HepG2 (cell line): ENCODE measurements around the gene PFDN5. TPM values are rescaled to one million over a fixed set of nuclear protein-coding genes. Genes with fewer than 3 reads are reported as not detected.

Experiments used
- ELF3 ChIP-seq: IDR thresholded peaks from 2 replicates; pipeline ENCODE4 v1.6.1; 2016; ENCODE audit warnings: missing genetic modification reagents, missing compliant biosample characterization
- ERF ChIP-seq: IDR thresholded peaks from 2 replicates; pipeline ENCODE4 v1.6.1; 2018; ENCODE audit warnings: missing biosample characterization, missing genetic modification reagents
- FLYWCH1 ChIP-seq: sonication (generic); formaldehyde crosslinking; IDR thresholded peaks from 2 replicates; pipeline ENCODE4 v1.8.1; 2023; ENCODE audit warnings: mild to moderate bottlenecking, missing genetic modification reagents
- HOXD1 ChIP-seq: sonication (generic); formaldehyde crosslinking; IDR thresholded peaks from 2 replicates; pipeline ENCODE4 v1.5.0; 2020; ENCODE audit warnings: missing genetic modification reagents
- IKZF4 ChIP-seq: sonication (generic); formaldehyde crosslinking; IDR thresholded peaks from 2 replicates; pipeline ENCODE4 v1.5.1; 2020; ENCODE audit warnings: borderline replicate concordance, mild to moderate bottlenecking, low read depth, missing genetic modification reagents; ENCODE audit errors: not compliant biosample characterization
- PHF8 ChIP-seq: sonication (generic); formaldehyde crosslinking; IDR thresholded peaks from 2 replicates; pipeline ENCODE4 v1.5.0; 2020; ENCODE audit warnings: missing genetic modification reagents
- SMC3 ChIP-seq: IDR thresholded peaks from 2 replicates; pipeline ENCODE4 v1.6.1; 2011; ENCODE audit warnings: low read length, improper control_type of control experiment
- TBX2 ChIP-seq: sonication (generic); formaldehyde crosslinking; IDR thresholded peaks from 2 replicates; pipeline ENCODE4 v1.5.0; 2020; ENCODE audit warnings: missing genetic modification reagents, mild to moderate bottlenecking, borderline replicate concordance
- ZMAT3 ChIP-seq: sonication (generic); formaldehyde crosslinking; conservative IDR thresholded peaks from 2 replicates; pipeline ENCODE4 v1.7.0; 2021; ENCODE audit warnings: missing genetic modification reagents
- ZNF136 ChIP-seq: sonication (generic); formaldehyde crosslinking; IDR thresholded peaks from 2 replicates; pipeline ENCODE4 v1.8.1; 2022; ENCODE audit warnings: low read depth, mild to moderate bottlenecking, moderate library complexity, missing genetic modification reagents
- ZNF256 ChIP-seq: sonication (generic); formaldehyde crosslinking; conservative IDR thresholded peaks from 2 replicates; pipeline ENCODE4 v1.4.0; 2020; ENCODE audit warnings: missing genetic modification reagents
- ZNF317 ChIP-seq: sonication (generic); formaldehyde crosslinking; IDR thresholded peaks from 2 replicates; pipeline ENCODE4 v1.5.0; 2020; ENCODE audit warnings: mild to moderate bottlenecking, missing genetic modification reagents
- ZNF510 ChIP-seq: sonication (generic); formaldehyde crosslinking; IDR thresholded peaks from 2 replicates; pipeline ENCODE4 v1.4.0; 2020; ENCODE audit warnings: low read depth, mild to moderate bottlenecking, missing genetic modification reagents
- ZNF570 ChIP-seq: sonication (generic); formaldehyde crosslinking; IDR thresholded peaks from 2 replicates; pipeline ENCODE4 v1.4.0; 2020; ENCODE audit warnings: mild to moderate bottlenecking, missing genetic modification reagents, borderline replicate concordance
- ZSCAN25 ChIP-seq: sonication (generic); formaldehyde crosslinking; IDR thresholded peaks from 2 replicates; pipeline ENCODE4 v1.8.0; 2022; ENCODE audit warnings: mild to moderate bottlenecking, missing genetic modification reagents
- polyA plus RNA-seq, 8 experiments: library from polyadenylated mRNA; depleted of rRNA in 3 of 8; stranded (reverse) in 7 of 8; unstranded in 1 of 8; fragments of >200 nt; fragmentation: Illumina TruSeq in 4 of 8; extraction: Trizol in 4 of 8; gene quantifications; 2 replicates each; pipeline versions ENCODE4 v1.2.1 to v1.2.3, GENCODE V29; 2011 to 2016; ENCODE audit warnings: low read depth in 4 of 8, missing spikeins in 1 of 8, mixed read lengths in 1 of 8; ENCODE audit not compliant: insufficient read depth in 1 of 8
- total RNA-seq, 5 experiments: library from RNA; depleted of rRNA; stranded (reverse); fragments of >200 nt; fragmentation: Illumina TruSeq; extraction: Trizol; gene quantifications; 2 replicates each; pipeline ENCODE4 v1.2.3, GENCODE V29; 2016; ENCODE audit warnings: low read depth in 1 of 5
- TF ChIP-seq, protein P1 (sequence below): IDR thresholded peaks from 2 replicates; pipeline ENCODE4 v1.4.0; 2020; ENCODE audit warnings: mild to moderate bottlenecking, missing genetic modification reagents
- TF ChIP-seq, protein P2 (sequence below): sonication (generic); formaldehyde crosslinking; IDR thresholded peaks from 2 replicates; pipeline ENCODE4 v1.5.1; 2020; ENCODE audit warnings: missing genetic modification reagents, mild to moderate bottlenecking, borderline replicate concordance
- TF ChIP-seq, protein P3 (sequence below), 2 experiments: fragments of 450-650 bp in 1 of 2; sonication (generic) in 1 of 2; formaldehyde crosslinking; IDR thresholded peaks; 2 replicates each; pipeline versions ENCODE4 v1.5.0 to v1.8.0; 2020 to 2022; ENCODE audit warnings: mild to moderate bottlenecking in 1 of 2, missing genetic modification reagents in 1 of 2
- TF ChIP-seq, protein P4 (sequence below): sonication (generic); formaldehyde crosslinking; conservative IDR thresholded peaks from 2 replicates; pipeline ENCODE4 v1.4.0; 2020; ENCODE audit warnings: missing genetic modification reagents

Gene PFDN5
- total and polyA plus RNA-seq, 2 of the 13 experiments (the other 11 are each of a cell fraction or from before 2014, with no cell fraction given) = 449 to 462 TPM

DNA sequence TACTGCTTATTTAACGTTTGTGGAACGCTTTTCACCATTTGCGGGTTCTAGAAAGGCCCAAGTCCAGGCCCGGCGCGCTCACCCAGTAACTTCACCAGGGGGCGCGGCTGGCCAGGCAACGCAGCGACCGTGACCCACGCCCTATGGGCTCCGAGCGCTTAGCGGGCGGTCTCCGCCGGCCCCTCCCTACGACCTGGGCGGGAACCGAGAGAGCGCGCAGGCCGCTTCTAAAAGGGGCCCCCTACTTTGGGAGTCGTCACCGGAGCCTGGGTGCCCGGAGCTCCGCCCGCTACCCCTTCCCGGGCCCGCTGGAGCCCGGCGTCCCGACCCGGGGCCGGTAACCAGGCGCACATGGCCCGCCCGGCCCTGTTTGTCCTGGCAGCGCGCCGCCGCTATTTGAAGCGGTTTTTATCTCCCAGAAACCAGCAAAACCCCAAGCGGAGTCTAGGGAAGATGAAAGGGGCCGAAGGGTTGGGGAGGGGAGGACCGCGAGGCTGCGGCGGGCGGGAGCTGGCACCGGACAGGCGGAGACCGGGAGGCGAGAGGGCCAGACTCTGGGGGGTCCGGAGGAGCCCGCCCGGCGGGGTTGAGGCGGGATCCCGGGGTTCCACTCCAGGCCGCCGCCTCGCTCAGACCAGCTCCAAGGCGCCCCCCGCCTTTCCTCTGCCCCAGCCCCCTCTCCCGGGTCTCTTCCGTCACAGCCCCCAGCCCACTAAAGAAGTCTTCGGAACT lies 29.6 kb downstream of the PFDN5 start (continued):
- TF ChIP-seq SMC3 = no peak; the same call in 1 of the 2 replicates
- TF ChIP-seq IKZF4 (CRISPR knock-in tag) = peak; percentile 49
- TF ChIP-seq ERF (CRISPR knock-in tag) = peak; percentile 87
- TF ChIP-seq HOXD1 (CRISPR knock-in tag) = no peak
- TF ChIP-seq ZNF570 (CRISPR knock-in tag) = no peak
- TF ChIP-seq ZNF510 (CRISPR knock-in tag) = no peak
- TF ChIP-seq, protein P1, sequence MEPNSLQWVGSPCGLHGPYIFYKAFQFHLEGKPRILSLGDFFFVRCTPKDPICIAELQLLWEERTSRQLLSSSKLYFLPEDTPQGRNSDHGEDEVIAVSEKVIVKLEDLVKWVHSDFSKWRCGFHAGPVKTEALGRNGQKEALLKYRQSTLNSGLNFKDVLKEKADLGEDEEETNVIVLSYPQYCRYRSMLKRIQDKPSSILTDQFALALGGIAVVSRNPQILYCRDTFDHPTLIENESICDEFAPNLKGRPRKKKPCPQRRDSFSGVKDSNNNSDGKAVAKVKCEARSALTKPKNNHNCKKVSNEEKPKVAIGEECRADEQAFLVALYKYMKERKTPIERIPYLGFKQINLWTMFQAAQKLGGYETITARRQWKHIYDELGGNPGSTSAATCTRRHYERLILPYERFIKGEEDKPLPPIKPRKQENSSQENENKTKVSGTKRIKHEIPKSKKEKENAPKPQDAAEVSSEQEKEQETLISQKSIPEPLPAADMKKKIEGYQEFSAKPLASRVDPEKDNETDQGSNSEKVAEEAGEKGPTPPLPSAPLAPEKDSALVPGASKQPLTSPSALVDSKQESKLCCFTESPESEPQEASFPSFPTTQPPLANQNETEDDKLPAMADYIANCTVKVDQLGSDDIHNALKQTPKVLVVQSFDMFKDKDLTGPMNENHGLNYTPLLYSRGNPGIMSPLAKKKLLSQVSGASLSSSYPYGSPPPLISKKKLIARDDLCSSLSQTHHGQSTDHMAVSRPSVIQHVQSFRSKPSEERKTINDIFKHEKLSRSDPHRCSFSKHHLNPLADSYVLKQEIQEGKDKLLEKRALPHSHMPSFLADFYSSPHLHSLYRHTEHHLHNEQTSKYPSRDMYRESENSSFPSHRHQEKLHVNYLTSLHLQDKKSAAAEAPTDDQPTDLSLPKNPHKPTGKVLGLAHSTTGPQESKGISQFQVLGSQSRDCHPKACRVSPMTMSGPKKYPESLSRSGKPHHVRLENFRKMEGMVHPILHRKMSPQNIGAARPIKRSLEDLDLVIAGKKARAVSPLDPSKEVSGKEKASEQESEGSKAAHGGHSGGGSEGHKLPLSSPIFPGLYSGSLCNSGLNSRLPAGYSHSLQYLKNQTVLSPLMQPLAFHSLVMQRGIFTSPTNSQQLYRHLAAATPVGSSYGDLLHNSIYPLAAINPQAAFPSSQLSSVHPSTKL = no peak; the same call in 1 of the 2 replicates
- peak; percentile 62; the same call in 1 of the 2 replicates for TF ChIP-seq ZNF317 (CRISPR knock-in tag)
- peak; percentile 90 for TF ChIP-seq TBX2 (CRISPR knock-in tag)
- TF ChIP-seq FLYWCH1 (CRISPR knock-in tag) = no peak
- peak; percentile 61; the same call in 1 of the 2 replicates for TF ChIP-seq ZMAT3 (CRISPR knock-in tag)
- TF ChIP-seq, protein P2, sequence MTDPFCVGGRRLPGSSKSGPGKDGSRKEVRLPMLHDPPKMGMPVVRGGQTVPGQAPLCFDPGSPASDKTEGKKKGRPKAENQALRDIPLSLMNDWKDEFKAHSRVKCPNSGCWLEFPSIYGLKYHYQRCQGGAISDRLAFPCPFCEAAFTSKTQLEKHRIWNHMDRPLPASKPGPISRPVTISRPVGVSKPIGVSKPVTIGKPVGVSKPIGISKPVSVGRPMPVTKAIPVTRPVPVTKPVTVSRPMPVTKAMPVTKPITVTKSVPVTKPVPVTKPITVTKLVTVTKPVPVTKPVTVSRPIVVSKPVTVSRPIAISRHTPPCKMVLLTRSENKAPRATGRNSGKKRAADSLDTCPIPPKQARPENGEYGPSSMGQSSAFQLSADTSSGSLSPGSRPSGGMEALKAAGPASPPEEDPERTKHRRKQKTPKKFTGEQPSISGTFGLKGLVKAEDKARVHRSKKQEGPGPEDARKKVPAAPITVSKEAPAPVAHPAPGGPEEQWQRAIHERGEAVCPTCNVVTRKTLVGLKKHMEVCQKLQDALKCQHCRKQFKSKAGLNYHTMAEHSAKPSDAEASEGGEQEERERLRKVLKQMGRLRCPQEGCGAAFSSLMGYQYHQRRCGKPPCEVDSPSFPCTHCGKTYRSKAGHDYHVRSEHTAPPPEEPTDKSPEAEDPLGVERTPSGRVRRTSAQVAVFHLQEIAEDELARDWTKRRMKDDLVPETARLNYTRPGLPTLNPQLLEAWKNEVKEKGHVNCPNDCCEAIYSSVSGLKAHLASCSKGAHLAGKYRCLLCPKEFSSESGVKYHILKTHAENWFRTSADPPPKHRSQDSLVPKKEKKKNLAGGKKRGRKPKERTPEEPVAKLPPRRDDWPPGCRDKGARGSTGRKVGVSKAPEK (CRISPR knock-in tag) = no peak
- TF ChIP-seq ZNF136 (CRISPR knock-in tag) = peak; percentile 61; the same call in 1 of the 2 replicates
- no peak for TF ChIP-seq ZSCAN25 (CRISPR knock-in tag)
- TF ChIP-seq ZNF256 (CRISPR knock-in tag) = no peak; the same call in 1 of the 2 replicates
- no peak; the same call in 1 of the 2 replicates for TF ChIP-seq ELF3 (CRISPR knock-in tag)
- TF ChIP-seq, protein P3, sequence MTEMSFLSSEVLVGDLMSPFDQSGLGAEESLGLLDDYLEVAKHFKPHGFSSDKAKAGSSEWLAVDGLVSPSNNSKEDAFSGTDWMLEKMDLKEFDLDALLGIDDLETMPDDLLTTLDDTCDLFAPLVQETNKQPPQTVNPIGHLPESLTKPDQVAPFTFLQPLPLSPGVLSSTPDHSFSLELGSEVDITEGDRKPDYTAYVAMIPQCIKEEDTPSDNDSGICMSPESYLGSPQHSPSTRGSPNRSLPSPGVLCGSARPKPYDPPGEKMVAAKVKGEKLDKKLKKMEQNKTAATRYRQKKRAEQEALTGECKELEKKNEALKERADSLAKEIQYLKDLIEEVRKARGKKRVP (CRISPR knock-in tag; IDR thresholded peaks at IDR 0.05) = no peak
- TF ChIP-seq, protein P4, sequence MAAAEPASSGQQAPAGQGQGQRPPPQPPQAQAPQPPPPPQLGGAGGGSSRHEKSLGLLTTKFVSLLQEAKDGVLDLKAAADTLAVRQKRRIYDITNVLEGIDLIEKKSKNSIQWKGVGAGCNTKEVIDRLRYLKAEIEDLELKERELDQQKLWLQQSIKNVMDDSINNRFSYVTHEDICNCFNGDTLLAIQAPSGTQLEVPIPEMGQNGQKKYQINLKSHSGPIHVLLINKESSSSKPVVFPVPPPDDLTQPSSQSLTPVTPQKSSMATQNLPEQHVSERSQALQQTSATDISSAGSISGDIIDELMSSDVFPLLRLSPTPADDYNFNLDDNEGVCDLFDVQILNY (CRISPR knock-in tag) = peak; percentile 44; the same call in 1 of the 2 replicates
- peak; percentile 78 for TF ChIP-seq PHF8
